ENCODE measurements around the gene GLI1.
A peak's percentile ranks its signal among the peaks of the same experiment; 100 is the strongest.

Gene GLI1

GRCh38 chr12:57461917-57462250 is 2.3 kb downstream of the GLI1 start:
- peak; percentile 61 for DNase-seq

GRCh38 chr12:57462251-57462911 is 2.8 kb downstream of the GLI1 start:
- peak; percentile 97 for DNase-seq

DNA sequence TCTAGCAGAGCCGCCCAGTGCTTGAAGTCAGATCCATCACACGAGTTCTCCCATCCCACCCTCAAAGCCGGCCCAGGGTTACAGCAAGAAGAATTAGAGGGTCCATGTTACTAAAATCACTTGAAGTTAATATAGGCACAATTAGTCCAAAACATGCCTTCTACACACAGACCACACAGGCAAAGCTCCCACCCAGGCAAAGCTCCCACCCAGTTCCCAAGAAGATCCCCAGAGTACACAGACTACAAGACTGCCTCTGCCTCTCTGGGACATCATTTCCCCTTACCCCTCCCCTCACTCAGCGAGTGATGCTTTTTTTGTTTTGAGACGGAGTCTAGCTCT is 3.3 kb downstream of the GLI1 start:
- DNase-seq = no peak

DNA sequence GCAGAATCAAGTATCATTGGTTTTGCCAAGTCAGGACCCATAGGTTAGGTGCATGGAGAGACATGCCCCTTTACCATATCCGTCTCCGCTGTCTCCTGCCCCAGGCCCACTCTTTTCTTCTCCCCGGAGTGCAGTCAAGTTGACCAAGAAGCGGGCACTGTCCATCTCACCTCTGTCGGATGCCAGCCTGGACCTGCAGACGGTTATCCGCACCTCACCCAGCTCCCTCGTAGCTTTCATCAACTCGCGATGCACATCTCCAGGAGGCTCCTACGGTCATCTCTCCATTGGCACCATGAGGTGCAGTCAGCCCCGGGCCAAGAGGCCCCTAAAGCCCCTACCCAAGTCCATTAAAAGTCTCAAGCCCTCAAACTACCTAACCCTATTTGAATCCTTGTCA is 5.0 kb downstream of the GLI1 start:
- no peak for DNase-seq

- DNase-seq = no peak
Measured at GRCh38 chr12:57465030-57465746, 5.6 kb downstream of the GLI1 start.

DNA sequence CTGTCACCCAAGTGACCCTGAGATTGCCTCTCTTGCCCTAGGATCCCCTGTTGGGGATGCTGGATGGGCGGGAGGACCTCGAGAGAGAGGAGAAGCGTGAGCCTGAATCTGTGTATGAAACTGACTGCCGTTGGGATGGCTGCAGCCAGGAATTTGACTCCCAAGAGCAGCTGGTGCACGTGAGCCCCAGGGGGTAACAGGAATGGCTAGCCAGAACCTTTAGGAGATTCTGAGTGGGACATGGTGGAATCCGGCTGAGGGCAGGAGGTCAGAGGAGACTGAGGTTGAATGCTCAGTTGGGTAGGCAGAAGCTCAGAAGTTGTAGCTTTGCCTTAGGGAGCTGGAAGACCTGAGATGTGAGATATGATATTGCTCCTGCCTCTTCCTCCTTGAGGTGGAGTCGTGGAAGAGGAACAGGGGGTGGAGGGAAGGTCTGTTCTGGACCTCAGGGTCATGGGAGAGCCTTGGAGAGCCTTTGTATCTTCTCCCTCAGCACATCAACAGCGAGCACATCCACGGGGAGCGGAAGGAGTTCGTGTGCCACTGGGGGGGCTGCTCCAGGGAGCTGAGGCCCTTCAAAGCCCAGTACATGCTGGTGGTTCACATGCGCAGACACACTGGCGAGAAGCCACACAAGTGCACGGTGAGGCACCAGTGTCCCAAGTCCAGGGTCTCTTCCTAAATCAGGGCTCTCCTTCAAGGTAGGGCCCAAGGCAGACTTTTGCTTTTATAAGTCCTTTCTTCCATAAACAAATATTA is 6.3 kb downstream of the GLI1 start:
- DNase-seq = no peak

GRCh38 chr12:57467212-57467874 is 7.8 kb downstream of the GLI1 start:
- no peak for DNase-seq

GRCh38 chr12:57467915-57468314 is 8.3 kb downstream of the GLI1 start:
- DNase-seq = no peak

- DNase-seq = no peak
Measured at GRCh38 chr12:57469296-57470164, 9.9 kb downstream of the GLI1 start.

- DNase-seq = no peak
Measured at GRCh38 chr12:57470286-57470969, 10.8 kb downstream of the GLI1 start.

DNA sequence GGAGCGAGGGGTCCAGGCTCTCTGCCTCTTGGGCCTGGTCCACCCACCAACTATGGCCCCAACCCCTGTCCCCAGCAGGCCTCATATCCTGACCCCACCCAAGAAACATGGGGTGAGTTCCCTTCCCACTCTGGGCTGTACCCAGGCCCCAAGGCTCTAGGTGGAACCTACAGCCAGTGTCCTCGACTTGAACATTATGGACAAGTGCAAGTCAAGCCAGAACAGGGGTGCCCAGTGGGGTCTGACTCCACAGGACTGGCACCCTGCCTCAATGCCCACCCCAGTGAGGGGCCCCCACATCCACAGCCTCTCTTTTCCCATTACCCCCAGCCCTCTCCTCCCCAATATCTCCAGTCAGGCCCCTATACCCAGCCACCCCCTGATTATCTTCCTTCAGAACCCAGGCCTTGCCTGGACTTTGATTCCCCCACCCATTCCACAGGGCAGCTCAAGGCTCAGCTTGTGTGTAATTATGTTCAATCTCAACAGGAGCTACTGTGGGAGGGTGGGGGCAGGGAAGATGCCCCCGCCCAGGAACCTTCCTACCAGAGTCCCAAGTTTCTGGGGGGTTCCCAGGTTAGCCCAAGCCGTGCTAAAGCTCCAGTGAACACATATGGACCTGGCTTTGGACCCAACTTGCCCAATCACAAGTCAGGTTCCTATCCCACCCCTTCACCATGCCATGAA is 11.5 kb downstream of the GLI1 start:
- DNase-seq = no peak

DNA sequence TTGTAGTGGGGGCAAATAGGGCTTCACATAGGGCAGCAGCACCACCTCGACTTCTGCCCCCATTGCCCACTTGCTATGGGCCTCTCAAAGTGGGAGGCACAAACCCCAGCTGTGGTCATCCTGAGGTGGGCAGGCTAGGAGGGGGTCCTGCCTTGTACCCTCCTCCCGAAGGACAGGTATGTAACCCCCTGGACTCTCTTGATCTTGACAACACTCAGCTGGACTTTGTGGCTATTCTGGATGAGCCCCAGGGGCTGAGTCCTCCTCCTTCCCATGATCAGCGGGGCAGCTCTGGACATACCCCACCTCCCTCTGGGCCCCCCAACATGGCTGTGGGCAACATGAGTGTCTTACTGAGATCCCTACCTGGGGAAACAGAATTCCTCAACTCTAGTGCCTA is 12.1 kb downstream of the GLI1 start:
- no peak for DNase-seq

- DNase-seq = no peak
Measured at GRCh38 chr12:57472391-57472790, 12.8 kb downstream of the GLI1 start.

DNA sequence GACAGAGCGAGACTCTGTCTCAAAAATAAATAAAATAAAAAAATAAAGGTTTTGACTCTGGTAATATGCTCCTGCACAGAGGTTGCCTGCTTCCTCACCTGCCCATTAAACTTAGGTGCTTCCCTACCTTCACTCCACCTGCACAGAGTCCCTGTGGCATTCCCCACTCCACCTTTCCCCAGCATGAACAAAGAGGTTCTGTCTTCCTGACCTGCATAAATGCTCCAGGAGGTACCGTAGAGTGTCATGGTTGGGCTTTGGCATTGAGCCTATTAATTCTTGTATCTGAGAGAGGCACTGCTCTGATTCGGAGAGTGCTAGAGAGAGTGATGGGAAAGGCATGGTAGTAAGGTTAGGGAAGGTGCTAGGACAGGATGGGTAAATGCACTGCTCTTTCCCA is 13.8 kb downstream of the GLI1 start:
- no peak for DNase-seq

- DNase-seq = no peak
Measured at GRCh38 chr12:57473886-57474285, 14.3 kb downstream of the GLI1 start.

DNA sequence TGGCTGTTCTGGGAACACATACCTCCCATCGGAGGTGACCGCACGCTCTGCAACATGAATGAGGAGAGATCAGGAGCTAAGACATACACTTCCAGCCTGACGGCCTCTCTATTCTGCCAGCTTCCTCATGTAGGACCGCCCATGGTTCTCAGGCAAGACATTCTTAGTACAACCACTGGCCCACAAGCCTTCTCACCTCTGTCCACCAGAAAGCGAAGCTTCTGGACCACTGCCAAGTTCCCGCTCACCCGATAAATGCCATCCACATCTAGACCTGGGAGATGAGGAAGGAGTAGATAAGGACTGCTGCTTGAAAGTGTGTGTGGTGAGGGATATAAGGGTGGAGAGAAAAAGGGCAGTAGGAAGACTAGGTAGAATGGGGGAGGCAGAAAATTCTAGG is 14.8 kb downstream of the GLI1 start:
- peak; percentile 32 for DNase-seq

DNA sequence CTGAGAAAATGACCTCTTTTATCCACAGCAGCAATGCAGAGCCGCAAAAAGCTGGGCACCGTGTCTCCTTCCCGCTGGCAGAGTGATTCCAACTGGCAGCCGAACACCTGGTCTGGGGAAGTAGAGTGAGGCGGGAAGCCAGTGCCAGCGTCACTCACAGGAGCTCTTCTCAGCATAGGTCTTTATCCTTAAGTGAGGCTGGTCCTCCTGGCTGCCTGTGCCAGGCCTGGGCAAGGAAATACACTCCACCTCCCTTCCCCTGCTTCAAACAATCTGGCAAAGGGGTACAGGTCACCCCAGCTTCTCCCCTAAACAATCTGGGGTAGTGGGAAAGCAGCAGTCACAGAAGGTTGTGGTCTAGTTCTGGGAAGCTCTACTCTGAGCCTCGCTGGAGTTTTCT is 15.3 kb downstream of the GLI1 start:
- peak; percentile 70 for DNase-seq

GRCh38 chr12:57475271-57476161 is 15.9 kb downstream of the GLI1 start:
- peak; percentile 64 for DNase-seq

DNA sequence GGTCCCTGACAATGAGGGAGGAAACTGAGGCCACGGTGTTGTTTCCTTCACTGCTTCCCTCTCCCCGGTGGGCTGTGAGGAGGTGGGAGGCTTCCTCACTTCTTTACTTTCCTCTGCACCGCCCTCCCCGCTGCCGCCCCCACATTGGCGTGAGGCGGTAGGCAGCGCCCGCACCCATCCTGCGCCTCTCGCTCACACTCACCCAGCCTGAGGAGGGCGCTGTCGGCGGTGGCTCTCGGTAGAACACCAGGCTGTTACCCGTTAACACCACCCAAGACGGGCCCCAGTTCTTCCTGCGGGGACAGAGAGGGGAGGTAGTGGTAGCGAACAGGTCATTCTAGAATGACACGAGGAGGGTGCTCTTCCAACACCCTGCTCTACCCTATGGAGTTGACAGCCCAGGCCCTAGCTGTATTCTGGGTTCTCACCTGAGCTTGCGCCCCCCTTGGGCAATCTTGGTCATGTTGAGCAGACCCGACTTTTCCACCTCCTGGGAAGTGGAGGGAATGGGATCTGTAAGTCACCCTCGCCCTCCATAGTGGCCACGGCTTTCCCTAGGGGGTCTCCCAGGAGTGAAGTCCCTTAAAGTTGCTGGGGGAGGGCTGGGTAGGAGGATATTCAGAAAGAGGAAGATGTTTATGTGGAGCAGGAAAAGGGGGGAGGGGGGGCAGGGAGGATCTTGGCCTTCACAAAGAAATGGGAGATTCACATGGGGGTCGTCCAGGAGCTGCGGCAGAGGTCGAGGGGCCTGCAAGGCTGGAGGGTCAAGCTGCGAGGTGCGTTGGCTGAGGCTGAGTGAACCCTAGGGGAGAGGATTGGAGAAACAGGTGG is 16.8 kb downstream of the GLI1 start:
- peak; percentile 54 for DNase-seq

All from NCI-H69 (cell line).